SK-N-SH treated with all-trans-retinoic acid at 6 μM for 48 hours (cell line): ENCODE data around the gene NDRG2.

Source experiments
- ARNTL ChIP-seq: fragments of 450-650 bp; formaldehyde crosslinking; IDR thresholded peaks from 2 replicates; pipeline ENCODE4 v1.5.0; 2020; ENCODE audit warnings: low read depth, mild to moderate bottlenecking, moderate library complexity, borderline replicate concordance
- GLIS3 ChIP-seq: fragments of 250-450 bp; sonication (Bioruptor Pico); IDR thresholded peaks from 2 replicates; pipeline ENCODE4 v1.5.0; 2020; ENCODE audit warnings: mild to moderate bottlenecking, moderate library complexity
- OSR1 ChIP-seq: fragments of 250-450 bp; sonication (Bioruptor Pico); IDR thresholded peaks from 2 replicates; pipeline ENCODE4 v1.8.0; 2022; ENCODE audit warnings: moderate library complexity, mild to moderate bottlenecking, inconsistent platforms
- PPARA ChIP-seq: fragments of 250-450 bp; sonication (Bioruptor Pico); IDR thresholded peaks from 2 replicates; pipeline ENCODE4 v1.5.0; 2020; ENCODE audit warnings: mild to moderate bottlenecking, borderline replicate concordance
- RARB ChIP-seq: fragments of 250-450 bp; sonication (Bioruptor Pico); IDR thresholded peaks from 2 replicates; pipeline ENCODE4 v1.8.0; 2021; ENCODE audit warnings: mild to moderate bottlenecking, moderate library complexity
- TOX ChIP-seq: fragments of 250-450 bp; sonication (Bioruptor Pico); IDR thresholded peaks from 2 replicates; pipeline ENCODE4 v1.8.0; 2021; ENCODE audit warnings: mild to moderate bottlenecking, moderate library complexity, borderline replicate concordance
- ZFP3 ChIP-seq: fragments of 250-450 bp; sonication (Bioruptor Pico); IDR thresholded peaks from 2 replicates; pipeline ENCODE4 v1.5.0; 2020; ENCODE audit warnings: mild to moderate bottlenecking, moderate library complexity
- ZFP30 ChIP-seq: fragments of 450-650 bp; formaldehyde crosslinking; IDR thresholded peaks from 2 replicates; pipeline ENCODE4 v1.5.0; 2022; ENCODE audit warnings: mild to moderate bottlenecking, moderate library complexity
- ZNF70 ChIP-seq: fragments of 450-650 bp; formaldehyde crosslinking; IDR thresholded peaks from 2 replicates; pipeline ENCODE4 v1.5.0; 2020; ENCODE audit warnings: mild to moderate bottlenecking, moderate library complexity
- TF ChIP-seq, protein P1 (sequence below): fragments of 250-450 bp; sonication (Bioruptor Pico); IDR thresholded peaks from 2 replicates; pipeline ENCODE4 v1.8.0; 2020; ENCODE audit warnings: mild to moderate bottlenecking, moderate library complexity, borderline replicate concordance
- TF ChIP-seq, protein P2 (sequence below): fragments of 250-450 bp; sonication (Bioruptor Pico); IDR thresholded peaks from 2 replicates; pipeline ENCODE4 v1.5.1; 2020; ENCODE audit warnings: low read depth, mild to moderate bottlenecking, moderate library complexity
- TF ChIP-seq, protein P3 (sequence below): fragments of 250-450 bp; sonication (Bioruptor Pico); IDR thresholded peaks from 2 replicates; pipeline ENCODE4 v1.5.1; 2021; ENCODE audit warnings: mild to moderate bottlenecking, moderate library complexity

- TF ChIP-seq ZFP3 (CRISPR knock-in tag), result no peak
- TF ChIP-seq ARNTL (CRISPR knock-in tag), result no peak
- TF ChIP-seq, protein P1, sequence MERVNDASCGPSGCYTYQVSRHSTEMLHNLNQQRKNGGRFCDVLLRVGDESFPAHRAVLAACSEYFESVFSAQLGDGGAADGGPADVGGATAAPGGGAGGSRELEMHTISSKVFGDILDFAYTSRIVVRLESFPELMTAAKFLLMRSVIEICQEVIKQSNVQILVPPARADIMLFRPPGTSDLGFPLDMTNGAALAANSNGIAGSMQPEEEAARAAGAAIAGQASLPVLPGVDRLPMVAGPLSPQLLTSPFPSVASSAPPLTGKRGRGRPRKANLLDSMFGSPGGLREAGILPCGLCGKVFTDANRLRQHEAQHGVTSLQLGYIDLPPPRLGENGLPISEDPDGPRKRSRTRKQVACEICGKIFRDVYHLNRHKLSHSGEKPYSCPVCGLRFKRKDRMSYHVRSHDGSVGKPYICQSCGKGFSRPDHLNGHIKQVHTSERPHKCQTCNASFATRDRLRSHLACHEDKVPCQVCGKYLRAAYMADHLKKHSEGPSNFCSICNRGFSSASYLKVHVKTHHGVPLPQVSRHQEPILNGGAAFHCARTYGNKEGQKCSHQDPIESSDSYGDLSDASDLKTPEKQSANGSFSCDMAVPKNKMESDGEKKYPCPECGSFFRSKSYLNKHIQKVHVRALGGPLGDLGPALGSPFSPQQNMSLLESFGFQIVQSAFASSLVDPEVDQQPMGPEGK (CRISPR knock-in tag), result no peak
- TF ChIP-seq, protein P2, sequence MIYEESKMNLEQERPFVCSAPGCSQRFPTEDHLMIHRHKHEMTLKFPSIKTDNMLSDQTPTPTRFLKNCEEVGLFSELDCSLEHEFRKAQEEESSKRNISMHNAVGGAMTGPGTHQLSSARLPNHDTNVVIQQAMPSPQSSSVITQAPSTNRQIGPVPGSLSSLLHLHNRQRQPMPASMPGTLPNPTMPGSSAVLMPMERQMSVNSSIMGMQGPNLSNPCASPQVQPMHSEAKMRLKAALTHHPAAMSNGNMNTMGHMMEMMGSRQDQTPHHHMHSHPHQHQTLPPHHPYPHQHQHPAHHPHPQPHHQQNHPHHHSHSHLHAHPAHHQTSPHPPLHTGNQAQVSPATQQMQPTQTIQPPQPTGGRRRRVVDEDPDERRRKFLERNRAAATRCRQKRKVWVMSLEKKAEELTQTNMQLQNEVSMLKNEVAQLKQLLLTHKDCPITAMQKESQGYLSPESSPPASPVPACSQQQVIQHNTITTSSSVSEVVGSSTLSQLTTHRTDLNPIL (CRISPR knock-in tag), result no peak
- TF ChIP-seq ZFP30, result no peak
- no peak for TF ChIP-seq GLIS3 (CRISPR knock-in tag)
- no peak for TF ChIP-seq ZNF70 (CRISPR knock-in tag)
- no peak for TF ChIP-seq PPARA (CRISPR knock-in tag)
- TF ChIP-seq, protein P3, sequence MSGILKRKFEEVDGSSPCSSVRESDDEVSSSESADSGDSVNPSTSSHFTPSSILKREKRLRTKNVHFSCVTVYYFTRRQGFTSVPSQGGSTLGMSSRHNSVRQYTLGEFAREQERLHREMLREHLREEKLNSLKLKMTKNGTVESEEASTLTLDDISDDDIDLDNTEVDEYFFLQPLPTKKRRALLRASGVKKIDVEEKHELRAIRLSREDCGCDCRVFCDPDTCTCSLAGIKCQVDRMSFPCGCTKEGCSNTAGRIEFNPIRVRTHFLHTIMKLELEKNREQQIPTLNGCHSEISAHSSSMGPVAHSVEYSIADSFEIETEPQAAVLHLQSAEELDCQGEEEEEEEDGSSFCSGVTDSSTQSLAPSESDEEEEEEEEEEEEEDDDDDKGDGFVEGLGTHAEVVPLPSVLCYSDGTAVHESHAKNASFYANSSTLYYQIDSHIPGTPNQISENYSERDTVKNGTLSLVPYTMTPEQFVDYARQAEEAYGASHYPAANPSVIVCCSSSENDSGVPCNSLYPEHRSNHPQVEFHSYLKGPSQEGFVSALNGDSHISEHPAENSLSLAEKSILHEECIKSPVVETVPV (CRISPR knock-in tag), result no peak
- no peak for TF ChIP-seq OSR1
- TF ChIP-seq RARB (CRISPR knock-in tag), result no peak
- no peak for TF ChIP-seq TOX
These were observed 23.8 kb upstream of the NDRG2 start for GRCh38 chr14:21048638-21049037.
